SKM-1 treated with dmso at 0.1 percent for 144 hours (cell line): Measurements from ENCODE around the gene COASY.
"Not testable (repeated sequence)": the region's sequence is repeated elsewhere in the genome, so short reads cannot be mapped to it uniquely, and the experiment has no call there.

ENCODE experiments used
- DNase-seq: peaks from one replicate; lab custom pipeline; 2025; ENCODE audit not compliant: unreplicated experiment; lab: John Stamatoyannopoulos, UW

COASY gene

GRCh38 chr17:42609814-42610801 lies 48.2 kb downstream of the COASY start:
- DNase-seq: not testable (repeated sequence)

GRCh38 chr17:42612013-42612412 lies 50.1 kb downstream of the COASY start:
- no peak for DNase-seq

GRCh38 chr17:42613699-42614295 lies 51.8 kb downstream of the COASY start:
- no peak for DNase-seq
